Hepatocyte (in vitro differentiated cells): Measurements from ENCODE around the gene TSPAN8. TPM values are rescaled to one million over a fixed set of nuclear protein-coding genes. Genes with fewer than 3 reads are reported as not detected.
A peak's percentile ranks its signal among the peaks of the same experiment; 100 is the strongest.

ENCODE experiments used
- DNase-seq: peaks from one replicate; pipeline ENCODE4 v3.0.0-alpha.2; 2016; ENCODE audit warnings: low spot score
- H2AFZ ChIP-seq: fragments of 200-600 bp; sonication (generic); 2 replicates; pipeline ENCODE4 v1.6.0; 2016; ENCODE audit warnings: antibody characterized with exemption, mild to moderate bottlenecking
- H3K27ac ChIP-seq: fragments of 200-600 bp; sonication (generic); 2 replicates; pipeline ENCODE4 v1.5.1; 2016; ENCODE audit warnings: mild to moderate bottlenecking
- H3K27me3 ChIP-seq: fragments of 200-600 bp; sonication (generic); 2 replicates; pipeline ENCODE4 v1.6.1; 2016
- H3K36me3 ChIP-seq: fragments of 200-600 bp; sonication (generic); replicated peaks from 2 replicates; pipeline ENCODE4 v1.5.1; 2016; ENCODE audit warnings: low read depth; ENCODE audit not compliant: insufficient read depth
- H3K4me1 ChIP-seq: fragments of 200-600 bp; sonication (generic); 2 replicates; pipeline ENCODE4 v1.5.1; 2016; ENCODE audit warnings: mild to moderate bottlenecking, moderate library complexity; ENCODE audit not compliant: insufficient read depth
- H3K4me2 ChIP-seq: fragments of 200-600 bp; sonication (generic); 2 replicates; pipeline ENCODE4 v1.6.0; 2016
- H3K4me3 ChIP-seq: fragments of 200-600 bp; sonication (generic); 2 replicates; pipeline ENCODE4 v1.5.1; 2016; ENCODE audit warnings: mild to moderate bottlenecking
- H3K79me2 ChIP-seq: fragments of 200-600 bp; sonication (generic); 2 replicates; pipeline ENCODE4 v1.6.0; 2017; ENCODE audit warnings: mild to moderate bottlenecking
- H3K9me2 ChIP-seq: fragments of 200-600 bp; sonication (generic); replicated peaks from 2 replicates; pipeline ENCODE4 v1.6.0; 2017; ENCODE audit warnings: mild to moderate bottlenecking; ENCODE audit not compliant: insufficient read depth
- H3K9me3 ChIP-seq: fragments of 200-600 bp; sonication (generic); 2 replicates; pipeline ENCODE4 v1.5.1; 2016; ENCODE audit warnings: low read depth, mild to moderate bottlenecking
- H4K20me1 ChIP-seq: fragments of 200-600 bp; sonication (generic); 2 replicates; pipeline ENCODE4 v1.6.0; 2016; ENCODE audit warnings: mild to moderate bottlenecking; ENCODE audit not compliant: insufficient read depth, poor library complexity, severe bottlenecking
- CTCF ChIP-seq: fragments of 200-600 bp; sonication (generic); IDR thresholded peaks from 2 replicates; pipeline ENCODE4 v1.5.1; 2016; ENCODE audit warnings: antibody characterized with exemption, mild to moderate bottlenecking; ENCODE audit not compliant: poor library complexity
- EZH2 ChIP-seq: fragments of 200-600 bp; sonication (generic); IDR thresholded peaks from 2 replicates; pipeline ENCODE4 v1.6.1; 2016; ENCODE audit warnings: antibody characterized with exemption, mild to moderate bottlenecking, borderline replicate concordance
- EZH2phosphoT487 ChIP-seq: fragments of 200-600 bp; sonication (generic); IDR thresholded peaks from one replicate; pipeline ENCODE4 v1.6.1; 2018; ENCODE audit warnings: antibody characterized with exemption, mild to moderate bottlenecking, low read depth, moderate library complexity; ENCODE audit not compliant: unreplicated experiment, severe bottlenecking
- WGBS: methylation state at CpG from one replicate; pipeline ENCODE4 v1.1.6; 2016; ENCODE audit warnings: low lambda C conversion rate; ENCODE audit errors: missing lambda C conversion rate; 5-methylcytosine and 5-hydroxymethylcytosine counted together
- polyA plus RNA-seq: library from polyadenylated mRNA; unstranded; fragments of >200 nt; fragmentation: Nextera tagmentation; extraction: Ambion mirVana; gene quantifications from 2 replicates; pipeline ENCODE4 v1.2.1, GENCODE V29; 2016
- total RNA-seq: library from RNA; depleted of rRNA; stranded (reverse); fragments of >200 nt; gene quantifications from 2 replicates; pipeline ENCODE4 v1.2.3, GENCODE V29; 2014

The TSPAN8 gene
- total and polyA plus RNA-seq, 2 experiments from 2014 or later: 312 to 639 TPM

GRCh38 chr12:71135077-71135811, 22.6 kb downstream of the TSPAN8 start:
- Histone ChIP-seq H3K4me2 (no peak overlapping the region), H3K36me3 (no peaks in the 10 kb centered on the region), H3K9me2 (no peaks in the 10 kb centered on the region), H2AFZ (no peak overlapping the region), H4K20me1 (no peaks in the 10 kb centered on the region), H3K27ac (peak overlapping the region; percentile 5), H3K4me3 (no peak overlapping the region), H3K27me3 (no peaks in the 10 kb centered on the region), H3K9me3 (no peaks in the 10 kb centered on the region), H3K79me2 (no peaks in the 10 kb centered on the region), H3K4me1 (peaks cover 7% of the 10 kb centered on the region)
- DNase-seq: no peak
- TF ChIP-seq EZH2 (no peak), EZH2phosphoT487 (no peak), CTCF (no peak)
- 55% methylated on average over 1 of the region's 2 CpGs for WGBS

GRCh38 chr12:71134405-71134804, 23.4 kb downstream of the TSPAN8 start:
- TF ChIP-seq EZH2phosphoT487: no peak
- TF ChIP-seq EZH2: no peak
- TF ChIP-seq CTCF: no peak
- peaks cover 1% of the 10 kb centered on the region for H3K4me1 ChIP-seq
- H2AFZ ChIP-seq: no peak overlapping the region
- no peak overlapping the region for H3K27ac ChIP-seq
- WGBS: 13% methylated on average over 2 of the region's 2 CpGs
- no peaks in the 10 kb centered on the region for H3K36me3 ChIP-seq
- no peak overlapping the region for H3K4me2 ChIP-seq
- no peak for DNase-seq
- no peaks in the 10 kb centered on the region for H4K20me1 ChIP-seq
- H3K4me3 ChIP-seq: no peak overlapping the region
- no peaks in the 10 kb centered on the region for H3K9me2 ChIP-seq
- H3K27me3 ChIP-seq: no peaks in the 10 kb centered on the region
- H3K79me2 ChIP-seq: no peaks in the 10 kb centered on the region
- no peaks in the 10 kb centered on the region for H3K9me3 ChIP-seq

GRCh38 chr12:71130521-71131069, 27.2 kb downstream of the TSPAN8 start:
- Histone ChIP-seq H3K79me2 (no peaks in the 10 kb centered on the region), H3K9me2 (no peaks in the 10 kb centered on the region), H3K27me3 (no peaks in the 10 kb centered on the region), H3K36me3 (no peaks in the 10 kb centered on the region), H3K4me2 (no peak overlapping the region), H3K9me3 (no peaks in the 10 kb centered on the region), H3K4me3 (no peak overlapping the region), H4K20me1 (no peaks in the 10 kb centered on the region), H3K27ac (no peak overlapping the region), H3K4me1 (no peaks in the 10 kb centered on the region), H2AFZ (no peak overlapping the region)
- WGBS: 0% methylated on average over 1 of the region's 1 CpG
- DNase-seq: no peak
- no peak for TF ChIP-seq EZH2
- no peak for TF ChIP-seq EZH2phosphoT487
- TF ChIP-seq CTCF: no peak
